ENCODE results near the gene SOX6.

DNA sequence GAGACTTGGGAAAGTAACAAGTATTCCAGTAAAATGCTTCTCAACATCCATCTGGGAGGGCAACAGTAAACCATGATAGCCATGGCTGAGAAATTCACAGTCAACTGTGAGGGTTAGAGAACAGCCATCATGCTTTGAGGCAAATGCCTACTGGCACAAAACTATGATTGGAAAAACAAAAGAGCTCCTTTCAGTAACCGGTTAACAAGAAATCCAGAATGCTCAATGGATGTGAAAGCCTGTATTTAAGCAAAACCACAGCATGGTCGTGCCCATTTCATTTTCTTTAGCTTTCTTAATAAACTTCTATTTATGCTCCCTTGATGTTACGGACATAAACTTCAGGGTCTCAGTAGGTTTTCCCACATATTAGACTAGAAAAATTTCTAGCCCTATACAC is 139.5 kb downstream of the SOX6 start:
- TF ChIP-seq EZH2 (IDR thresholded peaks at IDR 0.05; ENCODE audit: borderline replicate concordance, low read length): no peak
- TF ChIP-seq, protein P1, sequence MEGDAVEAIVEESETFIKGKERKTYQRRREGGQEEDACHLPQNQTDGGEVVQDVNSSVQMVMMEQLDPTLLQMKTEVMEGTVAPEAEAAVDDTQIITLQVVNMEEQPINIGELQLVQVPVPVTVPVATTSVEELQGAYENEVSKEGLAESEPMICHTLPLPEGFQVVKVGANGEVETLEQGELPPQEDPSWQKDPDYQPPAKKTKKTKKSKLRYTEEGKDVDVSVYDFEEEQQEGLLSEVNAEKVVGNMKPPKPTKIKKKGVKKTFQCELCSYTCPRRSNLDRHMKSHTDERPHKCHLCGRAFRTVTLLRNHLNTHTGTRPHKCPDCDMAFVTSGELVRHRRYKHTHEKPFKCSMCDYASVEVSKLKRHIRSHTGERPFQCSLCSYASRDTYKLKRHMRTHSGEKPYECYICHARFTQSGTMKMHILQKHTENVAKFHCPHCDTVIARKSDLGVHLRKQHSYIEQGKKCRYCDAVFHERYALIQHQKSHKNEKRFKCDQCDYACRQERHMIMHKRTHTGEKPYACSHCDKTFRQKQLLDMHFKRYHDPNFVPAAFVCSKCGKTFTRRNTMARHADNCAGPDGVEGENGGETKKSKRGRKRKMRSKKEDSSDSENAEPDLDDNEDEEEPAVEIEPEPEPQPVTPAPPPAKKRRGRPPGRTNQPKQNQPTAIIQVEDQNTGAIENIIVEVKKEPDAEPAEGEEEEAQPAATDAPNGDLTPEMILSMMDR (conservative IDR thresholded peaks at IDR 0.05 in 1 of 2, IDR thresholded peaks at IDR 0.05 in 1 of 2; ENCODE audit: extremely low read depth in 1 of 2, insufficient read depth in 1 of 2, low read depth in 1 of 2, low read length in 2 of 2): no peak

All from mammary epithelial cell (primary cell).